GM18508 (cell line): Measurements from ENCODE around the gene WAS.
"Not testable (repeated sequence)": the region's sequence is repeated elsewhere in the genome, so short reads cannot be mapped to it uniquely, and the experiment has no call there.

Source experiments
- ATAC-seq: cut with Tn5 transposase; IDR thresholded peaks from one replicate; pipeline ENCODE4 v1.9.1; 2021; ENCODE audit warnings: moderate number of reproducible peaks; ENCODE audit not compliant: insufficient read depth, unreplicated experiment

The WAS gene

DNA sequence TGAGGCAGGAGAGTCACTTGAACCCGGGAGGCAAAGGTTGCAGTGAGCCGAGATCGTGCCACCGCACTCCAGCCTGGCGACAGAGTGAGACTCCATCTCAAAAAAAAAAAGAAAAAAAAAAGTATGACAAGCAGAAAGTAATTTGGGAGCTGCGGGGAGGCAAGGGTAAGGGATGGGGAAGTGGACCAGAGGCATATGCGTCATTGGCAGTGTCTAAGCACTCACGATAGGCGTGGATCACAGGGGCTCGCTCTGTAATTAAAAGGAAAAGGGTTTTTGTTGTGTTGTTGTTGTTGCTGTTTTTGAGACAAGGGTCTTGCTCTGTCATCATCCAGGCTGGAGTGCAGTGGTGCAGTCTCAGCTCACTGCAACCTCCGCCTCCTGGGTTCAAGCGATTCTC, 804 bp upstream of the WAS start:
- ATAC-seq, result not testable (repeated sequence)

DNA sequence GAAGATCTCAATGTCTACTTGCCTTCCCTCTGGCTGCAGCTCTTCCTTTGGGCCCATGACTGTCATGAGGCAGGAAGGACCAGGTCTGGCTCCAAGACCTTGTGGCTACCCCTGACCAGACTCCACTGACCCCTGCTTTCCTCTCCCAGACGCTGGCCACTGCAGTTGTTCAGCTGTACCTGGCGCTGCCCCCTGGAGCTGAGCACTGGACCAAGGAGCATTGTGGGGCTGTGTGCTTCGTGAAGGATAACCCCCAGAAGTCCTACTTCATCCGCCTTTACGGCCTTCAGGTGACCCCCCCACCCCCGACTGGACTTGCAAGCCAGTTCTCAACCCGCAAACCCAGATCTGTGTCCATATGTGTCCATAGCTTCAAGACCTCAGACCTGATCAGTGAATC, 535 bp downstream of the WAS start:
- ATAC-seq, result no peak

DNA sequence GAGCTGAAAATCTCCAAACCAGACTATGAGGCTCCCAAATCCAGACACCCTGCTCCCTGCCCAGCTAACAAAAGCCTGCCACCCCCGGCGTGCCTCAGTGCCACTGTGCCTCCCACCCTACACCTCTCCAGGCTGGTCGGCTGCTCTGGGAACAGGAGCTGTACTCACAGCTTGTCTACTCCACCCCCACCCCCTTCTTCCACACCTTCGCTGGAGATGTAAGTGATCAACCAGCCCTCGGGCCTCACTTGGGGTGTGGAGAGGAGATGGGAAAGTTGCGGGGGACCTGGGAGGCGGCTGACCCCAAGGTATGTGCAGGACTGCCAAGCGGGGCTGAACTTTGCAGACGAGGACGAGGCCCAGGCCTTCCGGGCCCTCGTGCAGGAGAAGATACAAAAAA, 1.8 kb downstream of the WAS start:
- ATAC-seq, result no peak

DNA sequence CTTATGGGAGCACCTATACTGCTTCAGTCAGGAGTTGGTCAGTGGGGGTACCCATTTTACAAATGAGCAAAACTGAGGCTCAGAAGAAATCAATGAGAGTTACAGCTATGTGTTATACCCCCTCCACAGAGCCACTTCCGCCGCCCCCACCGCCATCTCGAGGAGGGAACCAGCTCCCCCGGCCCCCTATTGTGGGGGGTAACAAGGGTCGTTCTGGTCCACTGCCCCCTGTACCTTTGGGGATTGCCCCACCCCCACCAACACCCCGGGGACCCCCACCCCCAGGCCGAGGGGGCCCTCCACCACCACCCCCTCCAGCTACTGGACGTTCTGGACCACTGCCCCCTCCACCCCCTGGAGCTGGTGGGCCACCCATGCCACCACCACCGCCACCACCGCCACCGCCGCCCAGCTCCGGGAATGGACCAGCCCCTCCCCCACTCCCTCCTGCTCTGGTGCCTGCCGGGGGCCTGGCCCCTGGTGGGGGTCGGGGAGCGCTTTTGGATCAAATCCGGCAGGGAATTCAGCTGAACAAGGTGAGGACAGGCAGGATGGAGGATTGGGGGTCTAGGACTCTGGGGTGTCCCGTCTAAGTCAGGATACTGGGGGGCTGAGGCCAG, 5.0 kb downstream of the WAS start:
- no peak for ATAC-seq

DNA sequence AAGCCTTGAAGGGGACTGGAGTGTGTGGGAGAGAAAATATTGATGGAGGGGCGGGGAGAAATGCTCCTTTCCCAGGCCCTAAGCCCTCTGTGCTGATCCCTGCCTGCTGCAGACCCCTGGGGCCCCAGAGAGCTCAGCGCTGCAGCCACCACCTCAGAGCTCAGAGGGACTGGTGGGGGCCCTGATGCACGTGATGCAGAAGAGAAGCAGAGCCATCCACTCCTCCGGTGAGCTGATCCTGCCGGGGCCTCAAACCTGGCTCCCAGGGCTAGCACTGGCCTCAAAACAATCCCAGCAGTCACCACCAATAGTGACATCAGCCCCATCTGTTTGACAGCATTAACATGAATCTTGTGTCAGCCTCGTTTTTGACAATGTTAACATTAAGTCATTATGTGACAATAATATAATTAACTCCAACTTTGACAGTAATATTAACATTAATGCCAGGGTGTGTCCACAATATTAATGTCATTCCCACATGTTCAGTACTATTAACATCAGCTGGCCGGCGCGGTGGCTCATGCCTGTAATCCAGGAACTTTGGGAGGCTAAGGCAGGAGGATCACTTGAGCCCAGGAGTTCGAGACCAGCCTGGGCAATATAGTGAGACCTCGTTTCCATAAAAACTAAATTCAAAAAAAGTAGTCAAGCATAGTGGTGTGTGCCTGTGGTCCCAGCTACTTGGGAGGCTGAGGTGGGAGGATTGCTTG, 5.8 kb downstream of the WAS start:
- no peak for ATAC-seq

DNA sequence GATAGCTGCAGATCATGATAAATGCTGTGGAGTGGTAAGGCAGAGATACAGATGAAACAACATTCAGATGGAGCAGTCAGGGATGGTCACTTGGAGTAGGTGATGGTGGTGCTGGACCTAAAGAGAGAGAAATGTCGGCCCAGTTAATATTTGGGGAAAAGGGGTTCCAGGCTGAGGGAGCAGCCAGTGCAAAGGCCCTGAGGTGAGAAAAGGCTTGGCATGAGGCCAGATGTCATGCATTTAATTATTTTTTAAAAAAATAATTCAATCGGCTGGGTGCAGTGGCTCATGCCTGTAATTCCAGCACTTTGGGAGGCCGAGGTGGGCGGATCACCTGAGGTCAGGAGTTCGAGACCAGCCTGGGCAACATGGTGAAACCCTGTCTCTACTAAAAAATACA, 8.1 kb downstream of the WAS start:
- not testable (repeated sequence) for ATAC-seq

DNA sequence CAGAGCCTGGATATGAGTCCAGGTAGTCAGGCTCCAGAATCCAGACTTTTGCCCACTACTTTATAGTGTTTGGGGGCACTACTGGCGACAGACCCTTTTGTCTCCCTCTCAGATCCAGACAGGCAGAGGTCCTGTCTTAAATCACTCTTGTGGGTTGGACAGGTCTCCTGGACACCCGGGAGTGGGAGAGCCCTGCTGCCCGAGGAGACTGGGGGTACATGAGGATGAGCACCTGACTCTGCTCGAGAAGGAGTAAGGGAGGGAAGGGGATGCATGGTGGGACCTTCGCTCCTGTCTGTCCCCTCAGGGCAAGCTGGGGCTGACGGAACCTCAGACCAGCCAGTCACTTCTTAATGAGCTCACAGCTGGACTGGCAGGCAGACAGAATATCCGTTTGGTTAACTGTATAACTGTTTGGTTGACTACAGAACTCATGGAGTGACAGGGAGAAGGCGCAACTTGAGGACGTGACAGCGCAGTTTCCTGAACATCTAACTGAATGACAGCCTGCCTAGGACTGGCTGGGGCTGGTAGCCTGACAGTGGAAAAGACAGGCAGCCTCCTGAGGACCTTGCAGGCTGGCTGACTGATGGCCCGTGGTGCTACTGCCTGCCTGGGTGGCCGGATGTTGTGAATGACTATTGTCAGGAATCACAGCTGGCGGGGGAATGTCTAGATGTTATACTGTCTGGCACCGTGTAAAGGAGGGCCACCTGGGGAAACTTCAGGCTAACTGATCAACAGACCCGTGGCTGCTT, 11.4 kb downstream of the WAS start:
- no peak for ATAC-seq

DNA sequence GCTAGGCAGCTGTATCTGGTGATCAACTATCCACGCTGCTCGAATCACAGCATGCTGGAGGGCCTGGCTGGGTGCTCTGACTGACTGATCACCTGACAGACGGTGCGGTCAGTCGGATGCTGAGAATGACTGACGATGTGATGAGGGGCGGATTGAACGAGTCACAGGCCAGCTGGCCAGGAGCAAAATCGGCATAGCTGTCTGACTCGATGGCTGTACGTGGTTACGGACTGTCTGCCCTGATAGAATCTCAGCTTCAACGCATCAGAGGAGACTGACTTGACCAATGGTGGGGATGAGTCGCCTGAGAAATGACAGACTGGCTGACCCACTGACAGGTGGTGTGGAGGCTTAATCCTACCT, 11.9 kb downstream of the WAS start:
- ATAC-seq, result no peak

DNA sequence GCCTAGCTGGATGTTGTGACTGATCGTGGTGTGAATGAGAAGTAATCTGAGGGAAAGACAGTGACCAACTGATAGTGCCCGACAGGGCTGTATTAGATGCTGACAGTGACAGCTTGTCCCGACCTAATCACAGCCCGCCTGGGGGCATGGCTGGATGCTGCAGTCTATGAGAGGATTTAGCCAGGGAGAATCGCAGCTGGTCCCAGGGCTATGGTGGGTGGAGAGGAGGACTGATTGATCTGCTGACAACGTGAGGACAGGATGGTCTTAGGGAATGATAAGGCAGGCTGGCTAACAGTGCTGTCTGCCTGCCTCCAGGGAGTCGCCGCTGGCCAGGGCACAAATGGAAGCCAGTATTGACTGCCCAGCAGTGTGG, 12.3 kb downstream of the WAS start:
- ATAC-seq, result no peak

DNA sequence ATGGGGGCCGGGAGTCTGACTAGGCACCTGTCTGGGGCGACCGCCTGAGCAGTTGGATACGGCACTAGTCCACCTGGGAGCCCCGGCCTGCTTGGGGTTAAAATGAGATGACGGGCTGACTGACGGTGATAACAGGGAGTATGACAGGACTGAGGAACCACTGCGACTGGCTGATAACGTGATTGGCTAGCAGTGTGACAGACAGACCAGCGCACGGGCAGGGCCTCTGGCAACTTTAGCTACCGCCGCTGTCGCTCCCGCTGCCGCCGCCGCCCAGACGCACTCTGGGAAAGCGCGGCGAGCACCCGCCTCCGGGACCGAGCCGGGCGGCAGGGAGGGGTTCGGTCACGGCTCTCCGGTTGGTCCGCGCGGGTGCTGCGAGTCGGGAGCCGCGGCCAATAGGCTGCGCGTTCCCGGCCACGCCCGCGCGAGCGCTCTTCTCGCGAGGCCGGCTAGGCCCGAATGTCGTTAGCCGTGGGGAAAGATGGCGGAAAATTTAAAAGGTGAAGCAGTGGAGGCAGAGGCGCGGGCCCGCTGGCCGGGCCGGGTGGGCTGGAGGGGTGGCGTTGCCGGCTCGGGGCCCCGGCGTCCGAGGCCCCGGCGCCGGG, 12.8 kb downstream of the WAS start, which contains the start of gene SUV39H1:
Gene SUV39H1 (plus strand): TSS at position 434 of the 608 bp plus-strand sequence. CDS start 51 bp downstream, at position 485.
- ATAC-seq, result peak; percentile 54

DNA sequence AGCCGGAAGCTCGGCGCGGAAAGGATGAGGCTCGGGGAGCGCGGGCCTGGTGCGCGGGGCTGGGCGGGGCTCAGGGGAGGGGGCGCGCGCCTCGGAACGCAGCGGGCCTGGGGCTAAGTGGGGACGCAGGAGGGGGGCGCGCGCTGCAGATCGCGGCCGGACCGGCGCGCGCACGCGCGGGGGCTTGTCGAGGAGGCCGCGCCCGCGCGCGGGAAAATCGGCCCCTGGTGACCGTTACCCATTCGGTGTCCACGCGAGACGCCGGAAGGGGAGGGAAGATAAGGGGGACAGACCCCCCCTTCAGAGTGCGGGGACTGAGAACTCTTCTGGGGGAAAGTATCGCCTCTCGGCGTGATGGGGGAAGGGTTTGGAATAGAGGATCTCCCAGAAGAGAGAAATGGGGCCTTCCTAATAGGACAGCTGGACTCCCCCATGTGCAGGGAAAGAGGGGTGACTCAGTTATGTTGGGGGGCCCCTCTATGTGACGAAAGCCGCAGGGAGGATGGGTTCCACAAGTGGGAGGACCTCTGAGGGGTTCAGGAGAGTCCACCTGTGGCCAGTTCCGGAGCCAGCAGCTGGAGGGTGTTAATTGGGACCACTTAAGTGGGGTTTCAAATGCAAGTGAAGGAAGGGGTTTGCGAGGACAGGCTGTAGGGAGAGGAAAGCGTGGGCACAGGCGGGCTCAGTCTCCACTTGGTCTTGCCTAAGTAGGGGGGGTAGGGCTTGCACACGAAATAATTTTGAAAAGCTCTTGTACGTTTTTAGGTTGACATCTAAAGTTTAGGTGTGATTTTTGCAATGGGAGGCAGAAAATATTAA, 13.5 kb downstream of the WAS start:
- ATAC-seq, result no peak

DNA sequence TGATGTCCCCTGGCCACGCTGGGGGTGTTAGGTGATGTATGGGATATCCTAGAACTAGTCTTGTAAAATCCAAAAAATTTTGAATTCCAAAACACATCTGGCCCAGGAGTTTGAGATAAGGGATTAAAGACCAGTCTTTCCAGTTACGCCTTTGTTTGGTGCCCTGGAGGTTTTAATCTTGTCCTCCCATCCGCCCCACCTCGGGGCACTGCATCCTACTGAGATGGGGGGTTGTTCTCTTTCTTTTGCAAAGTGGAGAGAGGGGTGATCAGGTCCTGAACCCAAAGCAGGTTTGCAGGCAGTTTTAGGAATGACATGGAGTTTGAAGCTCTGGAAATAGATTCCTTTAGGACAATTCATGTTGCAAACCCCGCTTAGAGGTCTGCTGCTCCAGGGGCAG, 14.7 kb downstream of the WAS start:
- ATAC-seq, result no peak

DNA sequence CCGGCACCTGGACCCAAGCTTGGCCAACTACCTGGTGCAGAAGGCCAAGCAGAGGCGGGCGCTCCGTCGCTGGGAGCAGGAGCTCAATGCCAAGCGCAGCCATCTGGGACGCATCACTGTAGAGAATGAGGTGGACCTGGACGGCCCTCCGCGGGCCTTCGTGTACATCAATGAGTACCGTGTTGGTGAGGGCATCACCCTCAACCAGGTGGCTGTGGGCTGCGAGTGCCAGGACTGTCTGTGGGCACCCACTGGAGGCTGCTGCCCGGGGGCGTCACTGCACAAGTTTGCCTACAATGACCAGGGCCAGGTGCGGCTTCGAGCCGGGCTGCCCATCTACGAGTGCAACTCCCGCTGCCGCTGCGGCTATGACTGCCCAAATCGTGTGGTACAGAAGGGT, 16.6 kb downstream of the WAS start:
- no peak for ATAC-seq

DNA sequence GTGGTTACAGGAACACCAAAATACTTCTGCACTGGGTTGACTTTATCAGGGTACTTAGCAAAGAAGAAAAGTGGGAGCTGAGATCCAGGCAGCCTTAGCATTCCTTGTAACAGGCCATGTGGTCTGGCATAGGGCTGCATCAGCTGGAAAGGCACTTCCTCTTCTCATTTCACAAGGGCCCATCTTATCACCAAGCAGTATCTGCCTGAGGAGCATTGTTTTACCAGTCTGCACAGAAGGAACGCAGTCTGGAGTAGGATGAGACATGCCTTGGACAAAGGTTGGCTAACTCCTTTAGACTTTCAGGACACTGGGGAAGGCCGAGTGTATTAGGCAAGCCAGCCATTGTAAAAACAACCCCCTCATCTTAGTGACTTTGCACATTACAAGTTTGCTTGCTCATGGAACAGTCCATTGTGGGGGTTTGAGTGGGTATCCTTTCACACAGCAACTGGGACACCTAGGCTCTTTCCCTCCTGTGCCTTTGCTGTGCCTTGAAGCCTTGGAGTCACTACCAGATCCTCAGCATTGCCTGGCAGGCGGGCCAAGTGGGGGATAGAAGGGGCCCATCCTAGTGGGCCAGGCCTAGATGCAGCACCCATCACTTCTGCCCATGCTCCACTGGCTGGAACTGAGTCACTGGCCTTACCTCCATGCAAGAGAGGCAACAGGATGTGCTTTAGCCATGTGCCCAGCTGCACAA, 17.5 kb downstream of the WAS start:
- no peak for ATAC-seq

DNA sequence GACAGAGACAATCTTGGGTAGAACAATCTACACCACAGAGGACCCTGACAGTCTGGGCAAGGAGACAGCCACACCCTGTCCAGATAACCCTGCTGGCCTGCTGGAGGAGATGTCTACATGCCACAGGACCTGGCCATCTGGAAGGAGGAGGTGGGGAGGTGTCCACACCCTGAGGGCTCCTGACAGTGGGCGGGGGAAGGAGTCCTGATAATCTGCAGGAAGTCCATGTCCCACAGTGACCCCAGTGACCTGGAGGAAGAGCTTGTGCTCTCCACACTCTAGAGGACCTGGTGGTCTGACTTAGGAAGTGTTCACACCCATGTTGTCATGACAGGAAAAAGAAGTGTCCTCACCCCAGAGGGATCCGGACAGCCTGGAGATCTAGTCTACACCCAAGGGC, 18.4 kb downstream of the WAS start:
- no peak for ATAC-seq

DNA sequence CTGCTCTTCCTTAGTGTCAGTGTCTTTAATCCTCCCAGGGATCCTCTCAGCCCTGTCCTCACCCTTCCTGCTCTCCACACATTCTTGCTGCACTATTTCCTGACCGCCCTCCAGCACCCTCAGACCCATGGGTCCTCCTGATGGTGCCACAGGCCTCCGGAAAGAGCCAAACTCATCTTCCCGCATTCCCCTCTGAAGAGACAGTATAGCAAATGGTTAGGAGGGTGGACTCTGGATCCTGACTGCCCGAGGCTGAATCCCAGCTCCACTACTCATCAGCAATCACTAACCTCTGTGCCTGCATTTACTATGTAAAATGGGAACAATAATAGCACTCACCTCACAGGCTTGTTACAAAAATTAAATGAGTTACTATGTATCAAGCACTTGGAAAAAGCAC, 19.1 kb downstream of the WAS start:
- ATAC-seq, result no peak

DNA sequence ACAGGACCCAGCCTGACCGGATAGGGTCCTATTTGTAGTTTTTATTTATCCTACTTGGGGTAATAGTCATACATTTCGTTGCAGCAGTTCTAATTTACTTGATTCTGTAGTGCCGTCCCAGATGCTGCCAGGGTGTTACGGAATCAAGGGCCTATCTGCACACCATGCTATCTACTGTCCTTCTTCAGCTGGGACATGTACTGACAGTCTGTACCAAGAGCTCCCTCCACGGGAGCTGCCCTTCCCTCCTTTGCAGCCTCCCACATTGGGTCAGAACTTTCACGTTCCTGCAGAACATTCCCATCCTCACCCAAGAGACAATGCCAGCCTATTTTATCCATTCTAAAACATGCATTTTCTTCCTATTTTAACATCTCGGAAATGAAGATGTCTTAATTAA, 19.6 kb downstream of the WAS start:
- no peak for ATAC-seq

DNA sequence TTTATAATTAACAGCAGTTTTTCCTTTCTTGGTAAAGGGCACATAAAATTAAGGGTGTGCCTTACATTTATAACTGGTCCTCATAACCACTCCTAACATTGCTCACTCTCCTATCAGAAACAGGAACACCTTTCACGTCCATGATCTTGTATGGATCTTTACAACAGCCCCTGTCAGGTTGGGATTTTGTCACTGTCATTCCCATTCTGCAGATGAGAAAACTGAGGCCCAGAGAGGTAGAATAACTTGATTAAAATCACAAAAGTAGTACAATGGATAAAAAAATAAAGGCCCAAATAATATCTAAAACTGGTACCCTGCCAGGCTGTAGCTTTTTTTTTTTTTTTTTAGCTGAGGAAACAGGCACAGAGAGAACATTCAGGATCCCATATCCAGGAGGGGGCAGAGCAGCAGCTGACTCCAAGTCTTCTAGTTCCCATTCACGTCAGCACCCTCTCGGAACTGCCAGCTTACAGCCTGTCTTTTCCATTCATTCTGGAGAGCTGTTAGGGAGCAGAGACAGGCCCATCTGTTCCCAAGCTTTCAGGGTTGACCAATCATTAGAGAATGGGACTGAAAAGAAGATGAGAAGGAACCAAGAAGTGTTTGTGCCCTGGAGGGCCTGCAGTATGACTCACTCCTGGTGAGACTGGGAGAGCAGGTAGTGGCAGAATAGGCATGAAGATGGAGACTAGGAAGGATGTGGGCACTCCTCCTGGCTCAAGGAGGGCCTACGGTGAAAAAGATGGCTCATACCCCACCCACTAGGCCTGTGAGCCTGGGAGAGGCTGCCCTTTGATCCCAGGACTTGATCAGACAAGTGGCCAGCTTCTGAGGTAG, 20.3 kb downstream of the WAS start:
- no peak for ATAC-seq

DNA sequence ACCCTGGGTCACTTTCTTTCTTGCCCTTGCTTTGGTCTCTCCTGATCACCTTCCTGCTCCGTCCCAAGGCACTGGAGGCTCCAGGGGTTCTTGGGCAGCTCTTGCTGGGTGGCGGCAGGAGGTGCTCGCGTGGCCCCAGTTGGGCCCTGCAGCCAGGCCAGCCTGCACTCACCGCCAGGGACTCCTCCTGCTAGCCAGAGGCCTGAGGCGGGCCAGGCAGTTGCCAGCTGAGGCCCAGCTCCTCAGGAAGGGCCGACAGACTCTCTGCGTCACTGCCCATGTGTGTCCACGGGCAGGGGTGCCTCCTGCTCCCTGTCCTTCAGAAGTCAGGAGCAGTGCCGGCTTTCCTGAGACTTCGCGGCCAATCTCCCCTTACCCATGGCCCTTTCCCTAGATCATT, 22.3 kb downstream of the WAS start:
- ATAC-seq, result no peak
